ENCODE results near the gene ADAMTS13.

DNA sequence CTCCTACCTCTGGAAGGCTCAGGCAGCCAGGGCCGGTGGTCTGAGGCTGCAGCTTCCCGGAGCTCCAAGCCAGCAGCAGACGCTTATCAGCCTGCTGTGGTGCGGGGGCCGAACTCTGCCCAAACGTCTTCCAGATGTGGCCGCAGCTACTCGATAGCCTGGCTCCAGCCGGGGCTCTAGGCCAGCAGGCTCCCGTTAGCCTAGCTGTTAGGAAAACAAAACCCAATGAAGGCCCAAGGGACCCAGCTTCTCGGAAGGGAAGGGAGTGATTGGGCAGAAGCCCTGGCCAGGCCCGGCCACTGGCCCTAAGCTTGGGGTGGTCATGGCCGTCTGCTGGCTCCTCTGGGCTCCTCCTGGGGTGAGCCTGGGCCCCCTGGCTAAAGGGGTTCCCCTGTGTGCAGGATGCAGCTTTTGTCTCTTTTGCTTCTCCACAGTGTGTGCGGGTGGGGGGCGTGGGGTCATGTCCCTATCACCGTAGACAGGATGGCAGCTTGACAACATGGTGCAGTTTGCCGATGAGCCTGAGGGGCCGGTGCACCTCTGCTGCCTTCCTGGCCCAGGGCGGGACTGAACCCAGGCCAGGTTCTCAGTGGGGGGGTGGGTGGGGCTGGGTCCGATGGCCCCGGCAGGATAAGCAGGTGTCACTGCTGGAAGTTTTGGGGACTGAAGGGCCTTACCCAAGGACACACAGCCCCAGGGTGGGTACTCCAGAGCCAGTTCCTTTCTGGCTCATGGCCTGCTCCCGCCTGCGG, 83.9 kb downstream of the ADAMTS13 start:
- TF ChIP-seq, protein P1, sequence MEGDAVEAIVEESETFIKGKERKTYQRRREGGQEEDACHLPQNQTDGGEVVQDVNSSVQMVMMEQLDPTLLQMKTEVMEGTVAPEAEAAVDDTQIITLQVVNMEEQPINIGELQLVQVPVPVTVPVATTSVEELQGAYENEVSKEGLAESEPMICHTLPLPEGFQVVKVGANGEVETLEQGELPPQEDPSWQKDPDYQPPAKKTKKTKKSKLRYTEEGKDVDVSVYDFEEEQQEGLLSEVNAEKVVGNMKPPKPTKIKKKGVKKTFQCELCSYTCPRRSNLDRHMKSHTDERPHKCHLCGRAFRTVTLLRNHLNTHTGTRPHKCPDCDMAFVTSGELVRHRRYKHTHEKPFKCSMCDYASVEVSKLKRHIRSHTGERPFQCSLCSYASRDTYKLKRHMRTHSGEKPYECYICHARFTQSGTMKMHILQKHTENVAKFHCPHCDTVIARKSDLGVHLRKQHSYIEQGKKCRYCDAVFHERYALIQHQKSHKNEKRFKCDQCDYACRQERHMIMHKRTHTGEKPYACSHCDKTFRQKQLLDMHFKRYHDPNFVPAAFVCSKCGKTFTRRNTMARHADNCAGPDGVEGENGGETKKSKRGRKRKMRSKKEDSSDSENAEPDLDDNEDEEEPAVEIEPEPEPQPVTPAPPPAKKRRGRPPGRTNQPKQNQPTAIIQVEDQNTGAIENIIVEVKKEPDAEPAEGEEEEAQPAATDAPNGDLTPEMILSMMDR (IDR thresholded peaks at IDR 0.05) = no peak
- TF ChIP-seq POLR2A (IDR thresholded peaks at IDR 0.05) = no peak

Measured in Peyer's patch (tissue), 4 donors.